H1 (cell line): Measurements from ENCODE around the gene PLXNA3. TPM values are rescaled to one million over a fixed set of nuclear protein-coding genes. Genes with fewer than 3 reads are reported as not detected.

ENCODE experiments used
- CTCF ChIA-PET: fragments of 300-600 bp; sonication (Branson Sonifier 250); formaldehyde crosslinking; loops from one replicate; lab custom pipeline; 2021; ENCODE audit not compliant: partially characterized antibody; lab: Charles Lee
- POLR2A ChIA-PET: fragments of 300-600 bp; sonication (Branson Sonifier 250); formaldehyde crosslinking; loops from one replicate; lab custom pipeline; 2021; ENCODE audit warnings: inconsistent platforms; ENCODE audit not compliant: partially characterized antibody; lab: Charles Lee
- DNase-seq, 2 experiments: peaks; one replicate each; pipeline versions ENCODE4 v3.0.0 to v3.0.0-alpha.2; 2010 to 2022; ENCODE audit warnings: low spot score in 2 of 2, low read depth in 1 of 2, mixed read lengths in 1 of 2
- FAIRE-seq: peaks from 2 replicates; lab custom pipeline; 2011; peaks lifted over from hg19 to GRCh38; lab: Jason Lieb, UNC
- H2AFZ ChIP-seq: 2 replicates; pipeline ENCODE4 v1.8.1; 2012; ENCODE audit warnings: low read length, inconsistent platforms
- H2AK5ac ChIP-seq: 2 replicates; pipeline ENCODE4 v1.6.1; 2013; ENCODE audit warnings: low read depth, low read length
- H2BK120ac ChIP-seq: replicated peaks from 2 replicates; pipeline ENCODE3; 2013; ENCODE audit warnings: low read depth, low read length, inconsistent platforms
- H2BK12ac ChIP-seq: 2 replicates; pipeline ENCODE4 v1.6.1; 2013; ENCODE audit warnings: low read depth, low read length
- H2BK15ac ChIP-seq: 2 replicates; pipeline ENCODE4 v1.6.1; 2013; ENCODE audit warnings: low read length
- H2BK20ac ChIP-seq: 2 replicates; pipeline ENCODE4 v1.6.1; 2013; ENCODE audit warnings: low read length
- H2BK5ac ChIP-seq: 2 replicates; pipeline ENCODE4 v1.6.1; 2013; ENCODE audit warnings: low read depth, low read length
- H3K14ac ChIP-seq: 2 replicates; pipeline ENCODE4 v1.6.1; 2013; ENCODE audit warnings: inconsistent platforms; ENCODE audit not compliant: insufficient read length
- H3K18ac ChIP-seq: 2 replicates; pipeline ENCODE4 v1.6.1; 2013; ENCODE audit warnings: low read length; ENCODE audit errors: extremely low read depth
- H3K23ac ChIP-seq: 2 replicates; pipeline ENCODE4 v1.6.1; 2013; ENCODE audit warnings: inconsistent platforms; ENCODE audit not compliant: insufficient read length
- H3K23me2 ChIP-seq: 2 replicates; pipeline ENCODE4 v1.6.1; 2013; ENCODE audit warnings: low read depth, low read length
- H3K27ac ChIP-seq: 2 replicates; pipeline ENCODE4 v1.6.1; 2011; ENCODE audit warnings: low read depth, low read length, inconsistent platforms
- H3K27me3 ChIP-seq, 4 experiments: replicated peaks in 1 of 4; 1 replicate in 1 of 4; 2 replicates in 3 of 4; pipeline versions ENCODE4 v1.6.1 to v1.8.1; 2011 to 2013; ENCODE audit warnings: low read length in 3 of 4, mild to moderate bottlenecking in 3 of 4, inconsistent platforms in 2 of 4, mixed read lengths in 2 of 4, moderate library complexity in 1 of 4; ENCODE audit not compliant: control insufficient read depth in 3 of 4, insufficient read depth in 3 of 4; ENCODE audit errors: extremely low read depth in 1 of 4
- H3K36me3 ChIP-seq, 4 experiments: 2 replicates each; pipeline versions ENCODE4 v1.6.1 to v1.8.1; 2011 to 2013; ENCODE audit warnings: mild to moderate bottlenecking in 4 of 4, low read length in 3 of 4, moderate library complexity in 2 of 4, control low read depth in 1 of 4, inconsistent platforms in 1 of 4; ENCODE audit not compliant: insufficient read depth in 4 of 4, control insufficient read depth in 2 of 4
- H3K4ac ChIP-seq: replicated peaks from 2 replicates; pipeline ENCODE3; 2013; ENCODE audit warnings: low read length, low read depth, mixed read lengths, inconsistent platforms; ENCODE audit not compliant: insufficient read length
- H3K4me1 ChIP-seq, 4 experiments: replicated peaks in 1 of 4; 1 replicate in 1 of 4; 2 replicates in 3 of 4; pipeline versions ENCODE4 v1.6.1 to v1.8.1; 2011 to 2013; ENCODE audit warnings: low read length in 3 of 4, inconsistent platforms in 2 of 4, mixed read lengths in 1 of 4; ENCODE audit not compliant: insufficient read depth in 4 of 4, control insufficient read depth in 3 of 4
- H3K4me2 ChIP-seq, 2 experiments: 2 replicates each; pipeline versions ENCODE4 v1.6.1 to v1.8.1; 2011 to 2013; ENCODE audit warnings: low read depth in 2 of 2, low read length in 2 of 2, control low read depth in 1 of 2, inconsistent platforms in 1 of 2, mild to moderate bottlenecking in 1 of 2; ENCODE audit not compliant: insufficient read depth in 1 of 2
- H3K4me3 ChIP-seq, 4 experiments: fragments of 200-600, 300-600 bp in 1 of 4; sonication (generic), shearing (Covaris generic), sonication (Bioruptor Twin) in 1 of 4; 2 replicates each; pipeline versions ENCODE4 v1.5.1 to v1.8.1; 2011 to 2016; ENCODE audit warnings: low read length in 4 of 4, low read depth in 3 of 4, control low read depth in 2 of 4, inconsistent platforms in 2 of 4, mild to moderate bottlenecking in 2 of 4, mixed read lengths in 1 of 4, moderate library complexity in 1 of 4; ENCODE audit not compliant: insufficient read depth in 2 of 4; ENCODE audit errors: extremely low read depth in 1 of 4
- H3K56ac ChIP-seq: replicated peaks from 2 replicates; pipeline ENCODE3; 2013; ENCODE audit warnings: low read depth, mild to moderate bottlenecking, mixed read lengths, low read length, inconsistent platforms; ENCODE audit not compliant: insufficient read length
- H3K79me1 ChIP-seq: 2 replicates; pipeline ENCODE4 v1.6.1; 2013; ENCODE audit warnings: low read depth, low read length, control low read depth
- H3K79me2 ChIP-seq, 2 experiments: 2 replicates each; pipeline versions ENCODE4 v1.6.1 to v1.8.1; 2012 to 2013; ENCODE audit warnings: low read length in 2 of 2, mild to moderate bottlenecking in 2 of 2, inconsistent platforms in 1 of 2; ENCODE audit not compliant: insufficient read depth in 2 of 2, control insufficient read depth in 1 of 2
- H3K9ac ChIP-seq, 4 experiments: replicated peaks in 1 of 4; 1 replicate in 1 of 4; 2 replicates in 3 of 4; pipeline versions ENCODE4 v1.6.1 to v1.8.1; 2011 to 2013; ENCODE audit warnings: low read depth in 3 of 4, low read length in 3 of 4, control low read depth in 2 of 4, mild to moderate bottlenecking in 2 of 4, moderate library complexity in 2 of 4, inconsistent platforms in 1 of 4; ENCODE audit errors: extremely low read depth in 1 of 4
- H3K9me3 ChIP-seq, 2 experiments: 2 replicates each; pipeline versions ENCODE4 v1.6.1 to v1.8.1; 2012 to 2013; ENCODE audit warnings: mild to moderate bottlenecking in 2 of 2, moderate library complexity in 2 of 2, control low read depth in 1 of 2, inconsistent platforms in 1 of 2, low read depth in 1 of 2, low read length in 1 of 2, mixed read lengths in 1 of 2; ENCODE audit not compliant: insufficient read depth in 2 of 2
- H4K20me1 ChIP-seq, 2 experiments: replicated peaks in 1 of 2; 2 replicates each; pipeline versions ENCODE3 to v1.8.1; 2011 to 2013; ENCODE audit warnings: inconsistent platforms in 2 of 2, low read length in 2 of 2, mild to moderate bottlenecking in 1 of 2; ENCODE audit not compliant: insufficient read depth in 2 of 2, control insufficient read depth in 1 of 2
- H4K5ac ChIP-seq: 2 replicates; pipeline ENCODE4 v1.6.1; 2013; ENCODE audit warnings: low read length, low read depth, mixed read lengths, inconsistent platforms; ENCODE audit not compliant: insufficient read length
- H4K8ac ChIP-seq: 2 replicates; pipeline ENCODE4 v1.8.0; 2013; ENCODE audit warnings: mild to moderate bottlenecking, moderate library complexity, low read length, inconsistent platforms; ENCODE audit not compliant: insufficient read depth; ENCODE audit errors: extremely low read depth
- H4K91ac ChIP-seq: replicated peaks from 2 replicates; pipeline ENCODE3; 2013; ENCODE audit warnings: low read length, mixed read lengths, inconsistent platforms; ENCODE audit not compliant: insufficient read length
- ASH2L ChIP-seq: fragments of 200-600, 300-600 bp; sonication (generic); IDR thresholded peaks from one replicate; pipeline ENCODE4 v1.7.1; 2017; ENCODE audit warnings: low read length
- GABPA ChIP-seq: IDR thresholded peaks from 2 replicates; pipeline ENCODE4 v1.6.1; 2011; ENCODE audit warnings: mild to moderate bottlenecking, low read length, moderate library complexity, borderline replicate concordance; ENCODE audit not compliant: insufficient read depth
- GTF2F1 ChIP-seq: IDR thresholded peaks from 2 replicates; pipeline ENCODE4 v1.6.1; 2012; ENCODE audit warnings: low read depth, low read length, improper control_type of control experiment, borderline replicate concordance
- PHF8 ChIP-seq: fragments of 200-600 bp; sonication (generic); conservative IDR thresholded peaks from 2 replicates; pipeline ENCODE4 v1.7.1; 2012; ENCODE audit warnings: low read depth, mild to moderate bottlenecking, inconsistent platforms, low read length, moderate library complexity
- POLR2AphosphoS5 ChIP-seq: IDR thresholded peaks from 2 replicates; pipeline ENCODE4 v1.6.1; 2011; ENCODE audit warnings: low read depth, low read length
- SIRT6 ChIP-seq: IDR thresholded peaks from one replicate; pipeline ENCODE4 v1.7.1; 2012; ENCODE audit warnings: low read length, inconsistent platforms
- YY1 ChIP-seq: IDR thresholded peaks from 2 replicates; pipeline ENCODE4 v1.6.1; 2011; ENCODE audit warnings: low read depth, mild to moderate bottlenecking, low read length
- WGBS, 2 experiments: shearing (Covaris generic) in 1 of 2; methylation state at CpG; one replicate each; pipeline versions ENCODE4 v1.1.6 to v1.1.7; 2013 to 2015; ENCODE audit warnings: low lambda C conversion rate in 2 of 2, mixed read lengths in 2 of 2, inconsistent platforms in 1 of 2, low coverage in 1 of 2, missing lambda C conversion rate in 1 of 2; ENCODE audit not compliant: insufficient replicate concordance in 2 of 2, insufficient coverage in 1 of 2, insufficient read length in 1 of 2; ENCODE audit errors: extremely low coverage in 1 of 2, missing lambda C conversion rate in 1 of 2; 5-methylcytosine and 5-hydroxymethylcytosine counted together
- polyA plus RNA-seq, 7 experiments: library from polyadenylated mRNA; depleted of rRNA in 3 of 7; stranded (reverse) in 5 of 7; unstranded in 2 of 7; fragments of >200 nt in 5 of 7; fragments of 200-250 nt in 2 of 7; gene quantifications; 1 replicate in 5 of 7; 2 replicates in 1 of 7; 4 replicates in 1 of 7; pipeline versions ENCODE4 v1.2.1 to v1.2.3, GENCODE V29; 2011 to 2013; ENCODE audit warnings: missing spikeins in 2 of 7, mixed read lengths in 2 of 7
- total RNA-seq: library from RNA; stranded (reverse); fragmentation: NEBNext Ultra II Directional; extraction: Animal tissue kit (Norgen Biotek cat#: 25700); gene quantifications from 2 replicates; pipeline ENCODE4 v1.2.1, GENCODE V29; 2021

The PLXNA3 gene
- total and polyA plus RNA-seq, 2 of the 8 experiments (the other 6 are each of a cell fraction or from before 2014, with no cell fraction given): 10.7 to 18.2 TPM

DNA sequence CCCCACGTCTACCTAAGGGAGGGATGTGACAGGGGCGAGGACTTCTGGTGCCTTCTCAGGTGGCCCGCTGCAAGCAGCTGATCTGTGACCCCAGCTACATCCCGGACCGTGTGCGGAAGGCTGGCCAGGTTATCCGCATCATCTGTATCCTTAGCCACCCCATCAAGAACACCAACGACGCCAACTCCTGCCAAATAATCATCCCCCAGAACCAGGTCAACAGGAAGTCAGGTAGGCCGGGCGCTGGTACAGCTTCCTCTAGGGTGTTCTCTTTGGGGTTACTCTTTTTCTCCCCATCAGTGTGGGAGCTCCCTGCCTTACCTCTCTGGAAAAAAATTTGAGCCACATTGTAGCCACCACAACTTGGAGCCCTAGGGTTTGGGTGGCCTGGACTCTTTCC lies 16.5 kb upstream of the PLXNA3 start:
- H3K23me2 ChIP-seq: peaks cover 6% of the 10 kb centered on the region; the same call in 1 of the 2 replicates
- H4K5ac ChIP-seq: no peak overlapping the region
- ChIA-PET POLR2A (interaction anchor here (0.8 to 2.2 kb wide), 5 partner anchors 35 to 80 kb away, joined by 3 to 6 read pairs (median 4); partner anchors contain the start of genes LAGE3 and UBL4A), CTCF (interaction anchor here (0.9 kb wide), 1 partner anchor 18 kb away, joined by 3 read pairs; no protein-coding TSS in a partner anchor)
- WGBS, 2 experiments: 100% methylated on average over 1 of the region's 11 CpGs; no CpG with 5 or more reads in 1 of the 2 experiments
- no peak overlapping the region for H3K4ac ChIP-seq
- H2BK20ac ChIP-seq: no peak overlapping the region
- H3K9ac ChIP-seq: no peak overlapping the region
- no peak overlapping the region for H3K4me2 ChIP-seq
- H2AFZ ChIP-seq: no peak overlapping the region
- no peaks in the 10 kb centered on the region for H3K9me3 ChIP-seq
- no peak overlapping the region for H3K27ac ChIP-seq
- H3K23ac ChIP-seq: no peak overlapping the region
- no peak overlapping the region for H3K14ac ChIP-seq
- H2AK5ac ChIP-seq: no peak overlapping the region
- peaks cover 0 to 27% (median 11%) of the 10 kb centered on the region in 4 experiments; a peak in 5 of 8 replicates for H3K36me3 ChIP-seq
- H3K27me3 ChIP-seq: no peaks in the 10 kb centered on the region
- TF ChIP-seq POLR2AphosphoS5 (no peak), YY1 (no peak), SIRT6 (no peak), GTF2F1 (no peak), GABPA (no peak), ASH2L (no peak), PHF8 (no peak)
- H2BK15ac ChIP-seq: no peak overlapping the region
- H3K56ac ChIP-seq: no peak overlapping the region
- H2BK5ac ChIP-seq: no peak overlapping the region
- H4K20me1 ChIP-seq: peaks cover 0 to 13% of the 10 kb centered on the region in 2 experiments
- no peak overlapping the region for H2BK120ac ChIP-seq
- no peak for FAIRE-seq
- no peak overlapping the region for H4K8ac ChIP-seq
- no peaks in the 10 kb centered on the region; the same call in 1 of the 2 replicates for H3K79me1 ChIP-seq
- H3K4me1 ChIP-seq: peaks cover 0 to 9% (median 5%) of the 10 kb centered on the region in 4 experiments; a peak in 6 of 7 replicates
- no peak overlapping the region for H4K91ac ChIP-seq
- no peak overlapping the region for H3K18ac ChIP-seq
- H3K79me2 ChIP-seq: peaks cover 0 to 17% of the 10 kb centered on the region in 2 experiments; a peak in 2 of 4 replicates
- DNase-seq: no peak
- no peak overlapping the region for H2BK12ac ChIP-seq
- no peak overlapping the region for H3K4me3 ChIP-seq
